Measurements from ENCODE around the gene SEC31B. TPM values are rescaled to one million over a fixed set of nuclear protein-coding genes. Genes with fewer than 3 reads are reported as not detected.

Gene SEC31B
- total and polyA plus RNA-seq, 2 experiments from 2014 or later = 5.4 to 7.7 TPM

DNA sequence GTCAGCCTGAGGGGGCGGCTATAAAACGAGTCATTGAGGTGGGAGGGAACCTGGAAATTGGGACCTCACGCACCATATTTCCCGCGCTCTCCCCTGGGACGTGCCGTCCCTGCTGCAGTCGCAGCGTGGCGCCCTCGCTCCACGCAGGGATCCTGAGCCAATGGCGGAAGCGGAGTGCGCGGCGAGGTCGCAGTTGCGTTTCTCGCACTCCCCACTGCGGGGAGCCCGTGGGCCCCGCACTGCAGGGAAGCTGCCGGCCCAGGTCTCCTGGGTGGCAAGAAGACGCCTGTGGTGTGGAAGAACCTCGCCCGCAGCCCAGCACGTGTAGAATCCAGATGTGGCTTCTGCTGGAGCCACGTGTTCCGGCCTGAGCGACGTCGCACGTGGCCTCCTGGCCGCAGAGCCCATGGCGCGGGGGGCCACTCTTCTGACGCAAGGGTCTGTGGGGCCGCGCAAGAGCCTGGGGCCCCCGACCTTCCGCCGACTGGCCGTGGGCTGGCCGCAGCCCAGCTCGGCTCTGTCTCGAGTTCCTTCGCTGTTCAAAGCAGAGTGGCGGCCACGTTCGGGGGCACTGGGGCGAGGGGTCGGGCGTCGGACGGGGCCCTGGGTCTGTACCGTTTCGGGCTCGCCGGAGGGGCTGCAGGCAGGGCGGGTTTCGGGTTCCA lies 42.5 kb upstream of the SEC31B start:
- Histone ChIP-seq H3K4me3 (no peak overlapping the region), H3K4me2 (no peak overlapping the region)
- TF ChIP-seq, protein P1, sequence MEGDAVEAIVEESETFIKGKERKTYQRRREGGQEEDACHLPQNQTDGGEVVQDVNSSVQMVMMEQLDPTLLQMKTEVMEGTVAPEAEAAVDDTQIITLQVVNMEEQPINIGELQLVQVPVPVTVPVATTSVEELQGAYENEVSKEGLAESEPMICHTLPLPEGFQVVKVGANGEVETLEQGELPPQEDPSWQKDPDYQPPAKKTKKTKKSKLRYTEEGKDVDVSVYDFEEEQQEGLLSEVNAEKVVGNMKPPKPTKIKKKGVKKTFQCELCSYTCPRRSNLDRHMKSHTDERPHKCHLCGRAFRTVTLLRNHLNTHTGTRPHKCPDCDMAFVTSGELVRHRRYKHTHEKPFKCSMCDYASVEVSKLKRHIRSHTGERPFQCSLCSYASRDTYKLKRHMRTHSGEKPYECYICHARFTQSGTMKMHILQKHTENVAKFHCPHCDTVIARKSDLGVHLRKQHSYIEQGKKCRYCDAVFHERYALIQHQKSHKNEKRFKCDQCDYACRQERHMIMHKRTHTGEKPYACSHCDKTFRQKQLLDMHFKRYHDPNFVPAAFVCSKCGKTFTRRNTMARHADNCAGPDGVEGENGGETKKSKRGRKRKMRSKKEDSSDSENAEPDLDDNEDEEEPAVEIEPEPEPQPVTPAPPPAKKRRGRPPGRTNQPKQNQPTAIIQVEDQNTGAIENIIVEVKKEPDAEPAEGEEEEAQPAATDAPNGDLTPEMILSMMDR (IDR thresholded peaks at IDR 0.05; ENCODE audit: poor library complexity) = peak; percentile 94
- no peak for TF ChIP-seq EZH2phosphoT487 (IDR thresholded peaks at IDR 0.05; ENCODE audit: low read depth, severe bottlenecking, unreplicated experiment)
- TF ChIP-seq EZH2 (IDR thresholded peaks at IDR 0.05; ENCODE audit: borderline replicate concordance) = no peak

DNA sequence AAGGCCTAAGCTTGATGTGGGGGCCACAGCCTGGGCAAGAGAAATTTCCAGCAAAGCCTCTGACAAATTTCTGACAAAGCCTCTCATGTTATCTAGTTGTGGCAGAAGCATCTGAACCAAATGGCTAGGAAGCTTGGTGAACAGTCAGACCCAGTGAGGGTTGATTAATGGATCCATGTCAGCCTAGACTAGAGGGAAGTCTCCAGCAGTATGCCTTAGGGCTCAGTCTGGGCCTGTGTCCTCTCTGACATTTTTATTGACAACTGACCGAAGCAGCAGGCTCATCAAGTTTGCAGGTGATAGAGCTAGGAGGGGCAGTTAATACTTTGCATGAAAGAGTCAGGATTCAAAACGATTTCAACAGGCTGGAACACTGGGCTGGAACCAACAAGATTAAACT lies 41.3 kb upstream of the SEC31B start:
- Histone ChIP-seq H3K79me2 (no peaks in the 10 kb centered on the region), H3K27ac (no peak overlapping the region), H3K36me3 (replicated peaks; ENCODE audit: insufficient read depth, low read depth) (no peaks in the 10 kb centered on the region), H2AFZ (no peak overlapping the region), H3K9me3 (ENCODE audit: low read depth) (no peaks in the 10 kb centered on the region), H3K4me1 (ENCODE audit: insufficient read depth) (no peaks in the 10 kb centered on the region), H3K4me2 (no peak overlapping the region), H3K27me3 (peaks cover 41% of the 10 kb centered on the region), H3K4me3 (no peak overlapping the region), H3K9me2 (replicated peaks; ENCODE audit: insufficient read depth) (no peaks in the 10 kb centered on the region), H4K20me1 (ENCODE audit: insufficient read depth, poor library complexity, severe bottlenecking) (no peaks in the 10 kb centered on the region)
- no peak for DNase-seq (ENCODE audit: low spot score)
- 53% methylated on average over 2 of the region's 2 CpGs for WGBS (ENCODE audit: low lambda C conversion rate, missing lambda C conversion rate)
- TF ChIP-seq EZH2 (IDR thresholded peaks at IDR 0.05; ENCODE audit: borderline replicate concordance) = no peak
- TF ChIP-seq EZH2phosphoT487 (IDR thresholded peaks at IDR 0.05; ENCODE audit: low read depth, severe bottlenecking, unreplicated experiment) = no peak
- TF ChIP-seq, protein P1 (IDR thresholded peaks at IDR 0.05; ENCODE audit: poor library complexity) = no peak

More for the DNA sequence above, 42.5 kb upstream of the SEC31B start:
- no peaks in the 10 kb centered on the region for H3K9me3 ChIP-seq (ENCODE audit: low read depth)
- 43% methylated on average over 61 of the region's 62 CpGs for WGBS (ENCODE audit: low lambda C conversion rate, missing lambda C conversion rate)
- H3K27me3 ChIP-seq = peaks cover 52% of the 10 kb centered on the region
- no peaks in the 10 kb centered on the region for H3K9me2 ChIP-seq (replicated peaks; ENCODE audit: insufficient read depth)
- no peaks in the 10 kb centered on the region for H3K36me3 ChIP-seq (replicated peaks; ENCODE audit: insufficient read depth, low read depth)
- H3K79me2 ChIP-seq = no peaks in the 10 kb centered on the region
- H3K27ac ChIP-seq = no peak overlapping the region
- DNase-seq (ENCODE audit: low spot score) = peak; percentile 89
- H3K4me1 ChIP-seq (ENCODE audit: insufficient read depth) = no peaks in the 10 kb centered on the region
- no peak overlapping the region for H2AFZ ChIP-seq
- no peaks in the 10 kb centered on the region for H4K20me1 ChIP-seq (ENCODE audit: insufficient read depth, poor library complexity, severe bottlenecking)

DNA sequence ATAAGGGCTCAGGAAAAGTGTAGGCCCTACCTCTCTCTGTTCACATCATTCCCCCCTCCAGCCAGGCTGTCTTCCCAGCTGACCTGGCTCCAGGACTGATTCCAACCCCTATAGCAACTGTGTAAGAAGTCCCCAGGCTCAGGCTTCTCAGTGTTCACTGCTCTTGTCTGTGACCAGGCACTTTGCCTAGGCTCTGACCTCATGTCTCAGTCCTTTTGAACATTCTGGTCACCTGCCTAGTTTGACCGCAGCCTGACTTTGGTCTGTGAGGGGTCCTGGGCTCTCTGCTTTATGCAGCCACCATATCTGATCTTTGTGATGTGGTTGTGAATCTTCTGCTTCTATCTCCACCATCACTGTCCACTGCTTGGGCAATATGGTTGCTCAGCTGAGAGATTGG lies 40.6 kb upstream of the SEC31B start:
- H3K4me2 ChIP-seq = no peak overlapping the region
- H3K4me3 ChIP-seq = no peak overlapping the region
- H3K79me2 ChIP-seq = no peaks in the 10 kb centered on the region
- no peaks in the 10 kb centered on the region for H4K20me1 ChIP-seq (ENCODE audit: insufficient read depth, poor library complexity, severe bottlenecking)
- H2AFZ ChIP-seq = no peak overlapping the region
- no peaks in the 10 kb centered on the region for H3K36me3 ChIP-seq (replicated peaks; ENCODE audit: insufficient read depth, low read depth)
- no peaks in the 10 kb centered on the region for H3K9me2 ChIP-seq (replicated peaks; ENCODE audit: insufficient read depth)
- no peak overlapping the region for H3K27ac ChIP-seq
- no peaks in the 10 kb centered on the region for H3K9me3 ChIP-seq (ENCODE audit: low read depth)
- H3K27me3 ChIP-seq = peaks cover 33% of the 10 kb centered on the region
- DNase-seq (ENCODE audit: low spot score) = no peak
- no peak for TF ChIP-seq EZH2phosphoT487 (IDR thresholded peaks at IDR 0.05; ENCODE audit: low read depth, severe bottlenecking, unreplicated experiment)
- TF ChIP-seq EZH2 (IDR thresholded peaks at IDR 0.05; ENCODE audit: borderline replicate concordance) = no peak
- TF ChIP-seq, protein P1 (IDR thresholded peaks at IDR 0.05; ENCODE audit: poor library complexity) = no peak
- H3K4me1 ChIP-seq (ENCODE audit: insufficient read depth) = no peaks in the 10 kb centered on the region
- 84% methylated on average over 1 of the region's 1 CpG for WGBS (ENCODE audit: low lambda C conversion rate, missing lambda C conversion rate)
